WTC11 (cell line): ENCODE measurements around the gene NTN1. TPM values are rescaled to one million over a fixed set of nuclear protein-coding genes. Genes with fewer than 3 reads are reported as not detected.

Experiments used
- ATAC-seq: fragments of 200-7000 bp; cut with Tn5 transposase; 2 replicates; pipeline ENCODE4 v1.10.0; 2021; ENCODE audit warnings: mild to moderate bottlenecking, moderate library complexity
- CTCF ChIA-PET: fragments of 300-600 bp; sonication (Branson Sonifier 250); formaldehyde crosslinking; loops from one replicate; lab custom pipeline; 2021; ENCODE audit warnings: antibody characterized with exemption; lab: Charles Lee
- POLR2A ChIA-PET: fragments of 350-600 bp; sonication (Branson Sonifier 250); formaldehyde crosslinking; loops from one replicate; lab custom pipeline; 2021; ENCODE audit warnings: antibody characterized with exemption; lab: Charles Lee
- DNase-seq: peaks from one replicate; pipeline ENCODE4 v3.0.0; 2021; ENCODE audit warnings: low spot score
- H3K27ac Mint-ChIP-seq: 2 replicates; pipeline ENCODE4 v1.8.0; 2021; ENCODE audit warnings: mixed read lengths
- H3K27me3 Mint-ChIP-seq: 2 replicates; pipeline ENCODE4 v1.8.0; 2021; ENCODE audit warnings: low read depth, mild to moderate bottlenecking, moderate library complexity, mixed read lengths
- H3K36me3 Mint-ChIP-seq: 2 replicates; pipeline ENCODE4 v1.8.0; 2021; ENCODE audit warnings: mixed read lengths
- H3K4me1 Mint-ChIP-seq: 2 replicates; pipeline ENCODE4 v1.8.0; 2022; ENCODE audit warnings: mixed read lengths
- H3K4me3 Mint-ChIP-seq: 2 replicates; pipeline ENCODE4 v1.8.0; 2021; ENCODE audit warnings: mild to moderate bottlenecking, moderate library complexity, mixed read lengths
- H3K9me3 Mint-ChIP-seq: 2 replicates; pipeline ENCODE4 v1.8.0; 2021; ENCODE audit warnings: mixed read lengths
- ATF3 ChIP-seq: sonication (generic); formaldehyde crosslinking; conservative IDR thresholded peaks from 2 replicates; pipeline ENCODE4 v1.8.1; 2022; ENCODE audit warnings: mild to moderate bottlenecking, missing genetic modification reagents
- CBFB ChIP-seq: sonication (generic); formaldehyde crosslinking; IDR thresholded peaks from 2 replicates; pipeline ENCODE4 v1.8.1; 2022; ENCODE audit warnings: mild to moderate bottlenecking, low read depth, missing genetic modification reagents
- ESRRA ChIP-seq: sonication (generic); formaldehyde crosslinking; IDR thresholded peaks from 2 replicates; pipeline ENCODE4 v1.8.1; 2022; ENCODE audit warnings: mild to moderate bottlenecking, missing genetic modification reagents, borderline replicate concordance
- ETV6 ChIP-seq: sonication (generic); formaldehyde crosslinking; IDR thresholded peaks from 2 replicates; pipeline ENCODE4 v1.8.1; 2022; ENCODE audit warnings: mild to moderate bottlenecking, missing genetic modification reagents
- FOXJ3 ChIP-seq: sonication (generic); formaldehyde crosslinking; IDR thresholded peaks from 2 replicates; pipeline ENCODE4 v1.9.0; 2021; ENCODE audit warnings: missing genetic modification reagents, mild to moderate bottlenecking, borderline replicate concordance
- GABPB1 ChIP-seq: sonication (generic); formaldehyde crosslinking; IDR thresholded peaks from 2 replicates; pipeline ENCODE4 v1.8.1; 2023; ENCODE audit warnings: mild to moderate bottlenecking, missing genetic modification reagents
- GTF2I ChIP-seq: fragments of 250-450 bp; sonication (Bioruptor Pico); conservative IDR thresholded peaks from 2 replicates; pipeline ENCODE4 v1.4.0; 2021; ENCODE audit warnings: mild to moderate bottlenecking
- JUN ChIP-seq: sonication (generic); formaldehyde crosslinking; IDR thresholded peaks from 2 replicates; pipeline ENCODE4 v1.8.0; 2023; ENCODE audit warnings: mild to moderate bottlenecking, missing genetic modification reagents
- KAT7 ChIP-seq: sonication (generic); formaldehyde crosslinking; IDR thresholded peaks from 2 replicates; pipeline ENCODE4 v1.8.1; 2023; ENCODE audit warnings: missing genetic modification reagents, mild to moderate bottlenecking, borderline replicate concordance
- MXD4 ChIP-seq: fragments of 250-450 bp; sonication (Bioruptor Pico); IDR thresholded peaks from 2 replicates; pipeline ENCODE4 v1.8.0; 2021; ENCODE audit warnings: mild to moderate bottlenecking, moderate library complexity, borderline replicate concordance
- NFE2L1 ChIP-seq: sonication (generic); formaldehyde crosslinking; IDR thresholded peaks from 2 replicates; pipeline ENCODE4 v1.8.1; 2023; ENCODE audit warnings: missing genetic modification reagents
- NR3C1 ChIP-seq: sonication (generic); formaldehyde crosslinking; conservative IDR thresholded peaks from 2 replicates; pipeline ENCODE4 v1.8.1; 2023; ENCODE audit warnings: low read depth, mild to moderate bottlenecking, missing genetic modification reagents
- OVOL2 ChIP-seq: fragments of 250-450 bp; sonication (Bioruptor Pico); IDR thresholded peaks from 2 replicates; pipeline ENCODE4 v1.9.0; 2021; ENCODE audit warnings: mild to moderate bottlenecking, borderline replicate concordance
- PRRX2 ChIP-seq: fragments of 250-450 bp; sonication (Bioruptor Pico); IDR thresholded peaks from 2 replicates; pipeline ENCODE4 v1.8.0; 2021; ENCODE audit warnings: mild to moderate bottlenecking
- RORB ChIP-seq: fragments of 250-450 bp; sonication (Bioruptor Pico); IDR thresholded peaks from 2 replicates; pipeline ENCODE4 v1.9.0; 2021; ENCODE audit warnings: mild to moderate bottlenecking
- SP1 ChIP-seq: sonication (generic); formaldehyde crosslinking; conservative IDR thresholded peaks from 2 replicates; pipeline ENCODE4 v1.8.1; 2022; ENCODE audit warnings: missing genetic modification reagents
- ZNF219 ChIP-seq: sonication (generic); formaldehyde crosslinking; IDR thresholded peaks from 2 replicates; pipeline ENCODE4 v1.8.0; 2023; ENCODE audit warnings: missing genetic modification reagents, mild to moderate bottlenecking, borderline replicate concordance
- ZNF423 ChIP-seq: fragments of 250-450 bp; sonication (Bioruptor Pico); IDR thresholded peaks from 2 replicates; pipeline ENCODE4 v2.1.2; 2022; ENCODE audit warnings: mild to moderate bottlenecking, moderate library complexity
- total RNA-seq: library from RNA; stranded (reverse); gene quantifications from 3 replicates; pipeline ENCODE4 v1.2.3, GENCODE V29; 2021
- TF ChIP-seq, protein P1 (sequence below): sonication (generic); formaldehyde crosslinking; IDR thresholded peaks from 2 replicates; pipeline ENCODE4 v1.8.1; 2022; ENCODE audit warnings: mild to moderate bottlenecking, missing genetic modification reagents, moderate library complexity, borderline replicate concordance

The NTN1 gene
- total RNA-seq, 1 experiment from 2014 or later: 5.5 TPM

DNA sequence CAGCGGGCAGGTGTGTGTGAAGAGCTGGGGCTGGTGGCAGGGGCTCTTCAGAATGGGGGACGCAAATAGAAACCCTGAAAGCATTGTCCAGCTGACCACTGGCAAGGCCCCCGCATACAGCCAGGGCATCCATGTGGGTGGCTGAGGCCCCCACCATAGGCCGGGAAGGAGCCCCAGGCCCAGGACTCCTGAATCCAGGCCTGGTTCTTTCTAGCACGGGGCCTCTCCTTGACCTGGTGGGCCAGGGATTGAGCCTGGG, 200.5 kb downstream of the NTN1 start (continued):
- TF ChIP-seq KAT7 (CRISPR knock-in tag): no peak

- Mint-ChIP-seq H3K4me1 (peaks cover 20% of the 10 kb centered on the region), H3K27me3 (no peaks in the 10 kb centered on the region), H3K9me3 (no peaks in the 10 kb centered on the region), H3K27ac (no peak overlapping the region), H3K36me3 (no peaks in the 10 kb centered on the region), H3K4me3 (no peak overlapping the region)
- ATAC-seq (no peak), DNase-seq (no peak)
- ChIA-PET POLR2A (no interaction called here), CTCF (interaction anchor here (0.7 to 2.5 kb wide), 4 partner anchors 53 to 220 kb away, joined by 3 to 11 read pairs (median 5); no protein-coding TSS in a partner anchor)
- no peak for TF ChIP-seq KAT7 (CRISPR knock-in tag)
- no peak for TF ChIP-seq ATF3 (CRISPR knock-in tag)
- TF ChIP-seq SP1 (CRISPR knock-in tag): no peak
- no peak for TF ChIP-seq PRRX2
- TF ChIP-seq MXD4 (CRISPR knock-in tag): no peak
- TF ChIP-seq ESRRA (CRISPR knock-in tag): no peak
- no peak for TF ChIP-seq CBFB
- no peak for TF ChIP-seq NR3C1
- no peak for TF ChIP-seq OVOL2 (CRISPR knock-in tag)
- TF ChIP-seq GABPB1: no peak
- TF ChIP-seq GTF2I (CRISPR knock-in tag): no peak
- no peak for TF ChIP-seq ETV6
- TF ChIP-seq FOXJ3: no peak
- TF ChIP-seq NFE2L1: no peak
- TF ChIP-seq ZNF219: no peak
Observed at GRCh38 chr17:9223531-9223930, 202.2 kb downstream of the NTN1 start.

DNA sequence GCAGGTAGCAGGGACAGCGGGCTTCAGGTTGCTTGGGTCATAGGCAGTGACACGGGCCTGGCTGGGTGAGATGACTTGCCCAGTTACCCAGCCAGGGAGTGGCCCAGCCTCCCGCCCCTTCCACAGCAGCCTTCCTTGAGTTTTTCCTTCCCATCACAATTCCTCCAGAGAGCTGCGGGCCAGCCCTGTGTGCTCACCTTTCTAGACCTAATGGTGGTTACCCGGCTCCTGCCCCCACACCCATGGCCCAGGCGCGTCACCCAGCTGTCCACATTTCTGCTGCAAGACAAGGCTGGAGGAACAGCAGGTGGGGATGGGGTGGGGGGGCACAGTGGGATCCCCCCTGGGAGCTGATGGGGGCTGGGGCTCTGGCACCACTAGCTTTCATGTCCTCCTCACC, 203.2 kb downstream of the NTN1 start:
- ChIA-PET CTCF (interaction anchor here (0.7 to 2.5 kb wide), 5 partner anchors 9 to 298 kb away, joined by 3 to 11 read pairs (median 3); no protein-coding TSS in a partner anchor), POLR2A (no interaction called here)
- no peak for ATAC-seq
- H3K36me3 Mint-ChIP-seq: no peaks in the 10 kb centered on the region
- no peaks in the 10 kb centered on the region for H3K9me3 Mint-ChIP-seq
- DNase-seq: no peak
- peaks cover 20% of the 10 kb centered on the region for H3K4me1 Mint-ChIP-seq
- no peaks in the 10 kb centered on the region for H3K27me3 Mint-ChIP-seq
- H3K4me3 Mint-ChIP-seq: no peak overlapping the region
- TF ChIP-seq NR3C1 (no peak), JUN (CRISPR knock-in tag) (no peak)
- TF ChIP-seq, protein P1, sequence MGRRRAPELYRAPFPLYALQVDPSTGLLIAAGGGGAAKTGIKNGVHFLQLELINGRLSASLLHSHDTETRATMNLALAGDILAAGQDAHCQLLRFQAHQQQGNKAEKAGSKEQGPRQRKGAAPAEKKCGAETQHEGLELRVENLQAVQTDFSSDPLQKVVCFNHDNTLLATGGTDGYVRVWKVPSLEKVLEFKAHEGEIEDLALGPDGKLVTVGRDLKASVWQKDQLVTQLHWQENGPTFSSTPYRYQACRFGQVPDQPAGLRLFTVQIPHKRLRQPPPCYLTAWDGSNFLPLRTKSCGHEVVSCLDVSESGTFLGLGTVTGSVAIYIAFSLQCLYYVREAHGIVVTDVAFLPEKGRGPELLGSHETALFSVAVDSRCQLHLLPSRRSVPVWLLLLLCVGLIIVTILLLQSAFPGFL: no peak
- H3K27ac Mint-ChIP-seq: no peak overlapping the region

GRCh38 chr17:9225305-9226101, 204.2 kb downstream of the NTN1 start:
- peak; percentile 62 for DNase-seq
- H3K4me1 Mint-ChIP-seq: peaks cover 14% of the 10 kb centered on the region
- TF ChIP-seq RORB (CRISPR knock-in tag) (no peak), ZNF423 (CRISPR knock-in tag) (peak; percentile 84)
- TF ChIP-seq, all 79 proteins: peak for 1
- Mint-ChIP-seq H3K27me3 (no peaks in the 10 kb centered on the region), H3K4me3 (no peak overlapping the region), H3K36me3 (no peaks in the 10 kb centered on the region), H3K27ac (no peak overlapping the region), H3K9me3 (no peaks in the 10 kb centered on the region)
- POLR2A ChIA-PET: no interaction called here
- peak; percentile 70 for ATAC-seq
- CTCF ChIA-PET: interaction anchor here (0.6 to 2.5 kb wide), 7 partner anchors 10 to 297 kb away, joined by 3 to 11 read pairs (median 5); no protein-coding TSS in a partner anchor
